ENCODE measurements around the gene SOWAHA.

The SOWAHA gene

GRCh38 chr5:132812781-132813598 lies at the start of gene SOWAHA:
Gene SOWAHA (plus strand): TSS chr5:132813302. CDS start chr5:132813622, 320 bp downstream.
- DNase-seq = peak; percentile 54

- DNase-seq = no peak
These were observed 49.1 kb upstream of the SOWAHA start for GRCh38 chr5:132764051-132764450.

- no peak for DNase-seq
These were observed 48.3 kb upstream of the SOWAHA start for GRCh38 chr5:132764671-132765238.

- DNase-seq = no peak
These were observed 47.6 kb upstream of the SOWAHA start for GRCh38 chr5:132765311-132766019.

- no peak for DNase-seq
These were observed 46.9 kb upstream of the SOWAHA start for GRCh38 chr5:132766020-132766805.

- no peak for DNase-seq
These were observed 46.4 kb upstream of the SOWAHA start for GRCh38 chr5:132766806-132767055.

- no peak for DNase-seq
These were observed 46.0 kb upstream of the SOWAHA start for GRCh38 chr5:132767150-132767549.

GRCh38 chr5:132768485-132768868 lies 44.6 kb upstream of the SOWAHA start:
- DNase-seq = no peak

GRCh38 chr5:132770476-132771159 lies 42.5 kb upstream of the SOWAHA start:
- DNase-seq = no peak

GRCh38 chr5:132771503-132771998 lies 41.6 kb upstream of the SOWAHA start:
- DNase-seq = no peak

- no peak for DNase-seq
These were observed 40.6 kb upstream of the SOWAHA start for GRCh38 chr5:132772291-132773070.

- no peak for DNase-seq
These were observed 40.0 kb upstream of the SOWAHA start for GRCh38 chr5:132773114-132773513.

- DNase-seq = no peak
These were observed 39.3 kb upstream of the SOWAHA start for GRCh38 chr5:132773601-132774355.

- no peak for DNase-seq
These were observed 38.7 kb upstream of the SOWAHA start for GRCh38 chr5:132774406-132774805.

- no peak for DNase-seq
These were observed 38.2 kb upstream of the SOWAHA start for GRCh38 chr5:132774896-132775295.

GRCh38 chr5:132775476-132775961 lies 37.6 kb upstream of the SOWAHA start:
- no peak for DNase-seq

GRCh38 chr5:132776131-132776937 lies 36.8 kb upstream of the SOWAHA start:
- DNase-seq = no peak

- DNase-seq = no peak
These were observed 36.2 kb upstream of the SOWAHA start for GRCh38 chr5:132776938-132777208.

- DNase-seq = no peak
These were observed 35.7 kb upstream of the SOWAHA start, which contains the start of gene SEPTIN8 for GRCh38 chr5:132777209-132778069. Gene SEPTIN8 (minus strand): TSS chr5:132777239. CDS start chr5:132777137, 102 bp downstream.

Measured in NCI-H748 treated with DMSO at 0.1 percent for 48 hours (cell line).